Activated CD4-positive, alpha-beta T cell treated with anti-CD3 and anti-CD28 coated beads, Interleukin-2, Interleukin-6, amounts not matched to agents 100 ng/mL and 50 ng/mL, durations not matched to agents 16 hours and 8 hours (primary cell): ENCODE measurements around the gene OCA2.
"Not testable (repeated sequence)": the region's sequence is repeated elsewhere in the genome, so short reads cannot be mapped to it uniquely, and the experiment has no call there.

Experiments
- DNase-seq: peaks from one replicate; pipeline ENCODE4 v3.0.0-alpha.2; 2020

Gene OCA2

GRCh38 chr15:27865926-27866325, 233.2 kb downstream of the OCA2 start:
- no peak for DNase-seq

GRCh38 chr15:27865323-27865922, 233.7 kb downstream of the OCA2 start:
- DNase-seq: no peak

DNA sequence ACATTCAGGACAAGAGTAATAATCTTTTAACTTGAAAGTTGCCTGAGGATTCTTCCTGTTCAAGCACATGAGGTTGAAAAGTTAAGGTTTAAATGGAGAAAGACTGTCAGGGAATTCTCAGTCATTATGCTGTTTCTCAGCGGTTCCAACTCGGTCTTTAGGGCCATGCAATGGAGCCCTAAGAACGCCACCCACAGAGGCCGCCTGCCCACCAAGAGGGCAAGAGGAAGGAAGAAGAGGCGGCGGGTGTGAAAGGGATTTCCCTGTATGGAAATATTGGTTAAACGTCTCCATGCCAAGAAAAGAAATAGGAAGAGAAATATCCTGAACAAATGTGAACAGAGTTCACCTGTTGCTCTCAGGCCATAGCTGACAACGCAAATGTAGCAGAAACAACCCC, 234.4 kb downstream of the OCA2 start:
- no peak for DNase-seq

DNA sequence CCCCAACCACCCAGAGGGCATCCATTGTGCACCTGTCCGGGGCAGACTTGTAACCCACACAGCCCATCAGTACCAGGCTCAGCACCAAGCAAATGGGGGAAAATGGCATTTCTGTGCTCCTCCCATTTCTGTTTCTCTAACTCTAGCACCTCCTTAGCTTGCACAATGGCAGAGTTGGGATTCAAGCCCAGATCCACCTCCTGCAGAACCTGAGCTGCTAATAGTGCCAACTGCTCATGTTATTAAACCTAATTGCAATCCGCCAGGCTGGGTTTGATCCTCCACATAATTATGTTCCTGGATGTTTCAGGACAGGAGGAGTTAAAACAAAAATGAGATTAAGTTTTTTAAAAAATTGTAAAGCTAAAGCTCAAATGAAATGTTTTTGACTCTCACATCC, 235.0 kb downstream of the OCA2 start:
- no peak for DNase-seq

GRCh38 chr15:27863000-27863399, 236.1 kb downstream of the OCA2 start:
- no peak for DNase-seq

GRCh38 chr15:27861171-27861570, 237.9 kb downstream of the OCA2 start:
- DNase-seq: no peak

GRCh38 chr15:27855137-27855536, 244.0 kb downstream of the OCA2 start:
- no peak for DNase-seq

- no peak for DNase-seq
These were observed 244.5 kb downstream of the OCA2 start for GRCh38 chr15:27854601-27855000.

- DNase-seq: no peak
These were observed 245.3 kb downstream of the OCA2 start for GRCh38 chr15:27853624-27854455.

- no peak for DNase-seq
These were observed 247.3 kb downstream of the OCA2 start for GRCh38 chr15:27851858-27852210.

DNA sequence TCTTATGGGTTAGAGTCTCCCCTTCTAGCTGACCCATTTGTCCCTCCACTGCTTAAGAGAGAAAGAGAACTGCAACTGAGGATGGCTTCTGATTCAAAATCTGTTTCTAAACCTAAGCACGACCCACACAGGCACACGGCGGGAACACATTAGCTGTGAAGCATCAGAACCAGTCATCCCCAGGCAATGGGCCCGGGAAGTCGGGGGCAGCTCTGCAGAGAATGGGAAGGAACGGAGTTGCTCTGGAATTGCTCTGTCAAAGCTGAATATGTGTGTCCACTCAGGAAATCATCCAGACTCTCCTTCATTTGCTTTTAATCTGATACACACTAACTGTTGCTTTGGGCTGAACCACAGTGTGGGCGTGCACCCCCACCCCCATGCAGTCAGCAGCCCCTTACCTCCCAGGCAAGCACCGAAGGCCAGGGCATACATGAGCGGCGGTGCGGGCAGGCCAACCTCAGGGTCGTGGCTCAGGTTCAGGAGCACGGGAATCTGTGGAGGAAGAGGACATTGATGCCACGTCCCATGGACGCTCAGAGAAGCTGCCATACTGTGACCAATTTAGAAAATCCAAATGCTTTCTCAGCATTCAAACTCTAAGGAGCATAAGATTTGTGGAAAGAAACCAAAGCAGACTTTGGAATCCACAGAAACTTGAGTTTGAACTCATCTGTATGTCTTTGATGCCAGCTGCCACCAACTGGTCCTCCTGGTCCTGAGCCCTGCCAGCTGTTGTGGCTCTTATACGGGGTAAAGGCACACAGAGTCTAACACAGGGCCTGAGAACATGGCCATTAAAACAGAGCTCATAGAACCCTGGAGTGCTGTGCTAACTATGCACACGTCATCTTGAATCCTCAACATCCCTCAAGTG, 247.9 kb downstream of the OCA2 start:
- no peak for DNase-seq

GRCh38 chr15:27850050-27850449, 249.1 kb downstream of the OCA2 start:
- DNase-seq: no peak

DNA sequence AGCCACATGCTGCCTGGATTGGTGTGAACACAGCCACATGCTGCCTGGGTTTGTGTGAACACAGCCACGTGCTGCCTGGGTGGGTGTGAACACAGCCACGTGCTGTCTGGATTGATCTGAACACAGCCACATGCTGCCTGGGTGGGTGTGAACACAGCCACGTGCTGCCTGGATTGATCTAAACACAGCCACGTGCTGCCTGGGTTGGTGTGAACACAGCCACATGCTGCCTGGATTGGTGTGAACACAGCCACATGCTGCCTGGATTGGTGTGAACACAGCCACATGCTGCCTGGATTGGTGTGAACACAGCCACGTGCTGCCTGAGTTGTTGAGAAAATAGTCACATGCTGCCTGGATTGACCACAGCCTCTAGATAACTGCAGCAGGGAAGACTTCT, 250.2 kb downstream of the OCA2 start:
- not testable (repeated sequence) for DNase-seq

GRCh38 chr15:27847775-27848710, 251.1 kb downstream of the OCA2 start:
- no peak for DNase-seq

DNA sequence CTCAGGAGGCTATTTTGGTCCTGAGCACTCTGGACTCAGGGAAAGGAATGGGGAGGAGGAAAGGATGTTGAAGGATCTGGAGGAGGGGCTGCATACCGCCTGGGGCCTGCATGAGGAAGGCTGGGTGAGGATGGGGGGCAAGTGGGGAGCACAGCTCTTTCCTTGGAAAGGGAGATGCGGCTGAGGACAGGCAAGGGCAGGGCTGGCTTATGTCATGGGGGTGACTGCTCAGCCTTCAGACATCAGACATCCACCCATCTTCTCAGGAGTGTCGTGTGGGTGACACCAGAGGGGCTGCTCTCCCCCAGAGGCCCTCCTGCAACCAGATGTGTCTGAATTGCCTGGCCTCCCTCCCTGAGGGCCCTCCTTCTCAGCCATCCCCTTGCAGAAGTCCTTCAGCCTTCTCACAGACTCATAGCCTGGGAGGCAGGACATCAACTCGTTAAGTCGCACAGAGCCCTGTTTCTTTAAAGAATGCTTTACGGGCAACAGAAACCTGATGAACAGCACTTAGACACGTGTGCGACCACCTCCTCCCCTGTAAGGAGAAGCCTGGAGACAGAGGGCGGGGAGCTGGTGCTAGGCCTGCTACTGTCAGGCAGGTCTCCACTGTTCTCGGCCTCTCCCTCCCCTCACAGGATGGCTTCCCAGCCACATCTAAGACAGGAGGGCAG, 252.3 kb downstream of the OCA2 start:
- no peak for DNase-seq

GRCh38 chr15:27845535-27846369, 253.4 kb downstream of the OCA2 start:
- DNase-seq: no peak

DNA sequence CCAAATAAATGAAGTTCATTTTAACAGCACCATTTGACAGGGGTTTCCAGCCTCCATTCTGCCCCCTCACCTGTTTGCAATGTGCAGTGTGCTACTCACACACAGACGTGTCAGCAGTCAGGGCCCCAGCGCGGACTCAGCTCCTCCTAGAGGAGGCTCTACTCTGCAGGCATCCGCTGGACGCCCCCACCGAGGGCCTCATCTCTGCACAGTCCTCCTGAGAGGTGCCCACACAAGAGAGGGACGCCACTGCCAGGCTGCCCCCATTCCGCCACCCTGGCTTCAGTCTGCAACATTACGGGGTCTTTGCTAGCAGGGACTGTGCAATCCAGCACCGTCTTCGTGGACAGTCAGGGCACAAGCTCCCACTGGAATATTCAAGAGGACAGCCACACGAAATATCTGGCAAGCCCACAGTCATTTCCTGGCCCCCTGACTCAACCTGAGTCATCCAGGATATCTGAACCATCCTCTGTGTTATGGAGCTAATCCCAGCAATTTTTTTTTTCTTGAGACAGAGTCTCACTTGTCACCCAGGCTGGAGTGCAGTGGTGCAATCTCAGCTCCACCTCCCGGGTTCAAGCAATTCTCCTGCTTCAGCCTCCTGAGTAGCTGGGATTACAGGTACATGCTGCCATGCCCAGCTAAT, 255.0 kb downstream of the OCA2 start:
- DNase-seq: no peak

- no peak for DNase-seq
These were observed 256.0 kb downstream of the OCA2 start for GRCh38 chr15:27843146-27843545.

DNA sequence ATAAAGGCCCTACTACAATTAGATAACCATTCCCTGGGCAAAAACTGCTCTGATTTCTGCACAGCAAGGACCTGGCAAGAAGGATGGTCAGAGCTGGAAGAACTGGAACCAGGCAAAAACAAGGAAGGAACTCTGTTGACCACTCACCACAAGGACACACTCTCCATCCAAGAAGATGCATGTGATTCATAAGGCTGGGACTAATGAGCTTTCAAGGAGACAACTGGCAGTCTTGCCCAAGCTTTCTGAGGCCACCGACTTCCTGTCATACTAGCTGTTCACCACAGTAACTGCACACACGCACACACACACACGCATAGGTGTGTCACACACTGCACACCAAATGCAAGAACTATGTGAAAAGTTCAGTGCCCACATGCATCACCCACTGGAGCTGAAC, 256.6 kb downstream of the OCA2 start:
- no peak for DNase-seq

GRCh38 chr15:27835233-27835939, 263.7 kb downstream of the OCA2 start:
- no peak for DNase-seq
